CD4-positive, alpha-beta T cell treated with Interleukin-17A for 4 hours (primary cell): Measurements from ENCODE around the gene CSNK2A1.
A peak's percentile ranks its signal among the peaks of the same experiment; 100 is the strongest.
"Not testable (repeated sequence)": the region's sequence is repeated elsewhere in the genome, so short reads cannot be mapped to it uniquely, and the experiment has no call there.

Experiments used
- DNase-seq: peaks from one replicate; pipeline ENCODE4 v3.0.0-alpha.2; 2020; ENCODE audit warnings: mixed read lengths

Gene CSNK2A1

GRCh38 chr20:543369-544152 lies at the start of gene CSNK2A1:
CSNK2A1 (minus strand) TSS chr20:543790; CDS start chr20:508551, 35,239 bp downstream.
- peak; percentile 96 for DNase-seq

- no peak for DNase-seq
Observed at GRCh38 chr20:592506-592905, 48.9 kb upstream of the CSNK2A1 start.

GRCh38 chr20:591941-592340 lies 48.4 kb upstream of the CSNK2A1 start:
- DNase-seq: no peak

GRCh38 chr20:588932-589672 lies 45.5 kb upstream of the CSNK2A1 start:
- DNase-seq: no peak

- no peak for DNase-seq
Observed at GRCh38 chr20:588476-588875, 44.9 kb upstream of the CSNK2A1 start.

- DNase-seq: no peak
Observed at GRCh38 chr20:584971-585301, 41.3 kb upstream of the CSNK2A1 start.

- DNase-seq: no peak
Observed at GRCh38 chr20:584161-584970, 40.8 kb upstream of the CSNK2A1 start.

- DNase-seq: no peak
Observed at GRCh38 chr20:582204-582603, 38.6 kb upstream of the CSNK2A1 start.

- not testable (repeated sequence) for DNase-seq
Observed at GRCh38 chr20:578940-579690, 35.5 kb upstream of the CSNK2A1 start.

- DNase-seq: no peak
Observed at GRCh38 chr20:577167-577791, 33.7 kb upstream of the CSNK2A1 start.

GRCh38 chr20:576156-576555 lies 32.6 kb upstream of the CSNK2A1 start:
- DNase-seq: no peak

- no peak for DNase-seq
Observed at GRCh38 chr20:575230-575629, 31.6 kb upstream of the CSNK2A1 start.

GRCh38 chr20:574297-574942 lies 30.8 kb upstream of the CSNK2A1 start:
- DNase-seq: no peak

- no peak for DNase-seq
Observed at GRCh38 chr20:573414-574296, 30.1 kb upstream of the CSNK2A1 start.

GRCh38 chr20:572727-573126 lies 29.1 kb upstream of the CSNK2A1 start:
- DNase-seq: no peak

GRCh38 chr20:571754-572441 lies 28.3 kb upstream of the CSNK2A1 start:
- no peak for DNase-seq

GRCh38 chr20:568673-569415 lies 25.3 kb upstream of the CSNK2A1 start:
- DNase-seq: no peak

- no peak for DNase-seq
Observed at GRCh38 chr20:568097-568652, 24.6 kb upstream of the CSNK2A1 start.

- DNase-seq: no peak
Observed at GRCh38 chr20:564192-564591, 20.6 kb upstream of the CSNK2A1 start.
